Measurements from ENCODE around the gene UGT1A9. TPM values are rescaled to one million over a fixed set of nuclear protein-coding genes. Genes with fewer than 3 reads are reported as not detected.

Gene UGT1A9
- 4.1 to 6.1 TPM (median 4.5 TPM) in 5 replicates for total RNA-seq (2022; extraction: Qiagen RNA extraction; ENCODE audit: low read depth)

DNA sequence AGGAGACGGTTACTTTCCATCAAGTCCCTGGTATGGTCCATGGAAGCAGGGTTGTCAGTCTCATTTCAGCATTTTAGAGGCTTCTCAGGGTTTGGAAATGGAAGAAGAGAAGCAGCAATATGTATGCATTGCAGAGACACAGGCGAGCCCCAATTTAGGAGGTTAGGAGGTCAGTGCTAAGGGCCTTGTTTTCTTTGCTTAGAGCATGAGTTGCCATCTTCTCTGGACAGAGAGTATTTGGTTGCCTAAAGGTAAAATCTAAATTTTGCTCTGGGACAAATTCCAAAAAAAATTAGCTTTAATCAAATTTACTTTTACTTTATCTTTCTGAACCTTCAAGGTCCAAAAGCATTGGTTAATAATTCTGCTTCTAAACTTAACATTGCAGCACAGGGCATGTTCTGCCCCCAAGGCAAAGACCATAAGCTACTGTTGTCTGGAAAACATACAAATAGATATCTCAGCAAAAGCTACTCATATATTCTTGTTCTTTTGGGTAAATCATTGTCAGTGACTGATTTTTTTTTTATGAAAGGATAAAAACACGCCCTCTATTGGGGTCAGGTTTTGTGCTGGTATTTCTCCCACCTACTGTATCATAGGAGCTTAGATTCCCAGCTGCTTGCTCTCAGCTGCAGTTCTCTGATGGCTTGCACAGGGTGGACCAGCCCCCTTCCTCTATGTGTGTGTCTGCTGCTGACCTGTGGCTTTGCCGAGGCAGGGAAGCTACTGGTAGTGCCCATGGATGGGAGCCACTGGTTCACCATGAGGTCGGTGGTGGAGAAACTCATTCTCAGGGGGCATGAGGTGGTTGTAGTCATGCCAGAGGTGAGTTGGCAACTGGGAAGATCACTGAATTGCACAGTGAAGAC, at the start of gene UGT1A9:
Gene UGT1A9 (plus strand): TSS at position 609 of the 872 bp plus-strand sequence. CDS start 37 bp downstream, at position 646.

GRCh38 chr2:233636306-233636705, 35.4 kb upstream of the UGT1A9 start, which contains the start of gene UGT1A10:
UGT1A10 (plus strand) TSS chr2:233636448; CDS start chr2:233636523, 75 bp downstream.

DNA sequence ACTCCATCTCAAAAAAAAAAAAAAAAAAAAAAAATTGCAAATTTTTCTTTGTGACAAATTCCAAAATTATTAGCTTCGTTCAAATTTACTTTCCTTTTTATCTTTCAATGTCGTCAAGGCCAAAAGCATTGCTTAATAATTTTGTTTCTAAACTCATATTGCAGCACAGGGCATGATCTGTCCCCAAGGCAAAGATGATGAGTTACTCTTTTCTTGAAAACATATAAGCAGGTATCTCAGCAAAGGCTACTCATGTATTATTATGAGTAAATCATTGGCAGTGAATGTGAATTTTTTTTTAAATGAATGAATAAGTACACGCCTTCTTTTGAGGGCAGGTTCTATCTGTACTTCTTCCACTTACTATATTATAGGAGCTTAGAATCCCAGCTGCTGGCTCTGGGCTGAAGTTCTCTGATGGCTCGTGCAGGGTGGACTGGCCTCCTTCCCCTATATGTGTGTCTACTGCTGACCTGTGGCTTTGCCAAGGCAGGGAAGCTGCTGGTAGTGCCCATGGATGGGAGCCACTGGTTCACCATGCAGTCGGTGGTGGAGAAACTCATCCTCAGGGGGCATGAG, 9.9 kb downstream of the UGT1A9 start, which contains the start of gene UGT1A7:
Gene UGT1A7 (plus strand): TSS at position 381 of the 579 bp plus-strand sequence. CDS start 37 bp downstream, at position 418.

GRCh38 chr2:233692648-233693047, 20.9 kb downstream of the UGT1A9 start, which contains the start of gene UGT1A6:
UGT1A6 (plus strand) TSS chr2:233692890; CDS start chr2:233693005, 115 bp downstream.

DNA sequence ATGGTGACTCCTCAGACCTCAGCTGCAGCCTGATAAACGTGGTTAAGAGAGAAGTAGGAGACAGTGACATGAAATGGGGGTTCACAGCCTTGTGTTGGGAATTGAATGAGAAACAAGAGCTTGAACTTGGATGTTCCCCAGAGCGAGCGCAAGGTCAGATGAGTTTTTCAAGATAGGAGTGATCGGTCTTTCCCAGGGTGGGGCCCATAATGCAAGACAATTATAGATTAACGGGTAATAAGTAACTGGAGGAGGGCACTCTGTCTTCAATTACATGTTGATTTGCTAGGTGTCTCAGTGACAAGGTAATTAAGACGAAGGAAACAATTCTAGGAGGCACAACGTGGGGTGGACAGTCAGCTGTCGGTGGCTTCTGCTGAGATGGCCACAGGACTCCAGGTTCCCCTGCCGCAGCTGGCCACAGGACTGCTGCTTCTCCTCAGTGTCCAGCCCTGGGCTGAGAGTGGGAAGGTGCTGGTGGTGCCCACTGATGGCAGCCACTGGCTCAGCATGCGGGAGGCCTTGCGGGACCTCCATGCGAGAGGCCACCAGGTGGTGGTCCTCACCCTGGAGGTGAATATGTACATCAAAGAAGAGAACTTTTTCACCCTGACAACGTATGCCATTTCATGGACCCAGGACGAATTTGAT, 41.0 kb downstream of the UGT1A9 start, which contains the start of gene UGT1A5:
Gene UGT1A5 (plus strand): TSS at position 297 of the 651 bp plus-strand sequence. CDS start 85 bp downstream, at position 382.

GRCh38 chr2:233718552-233718951, 46.9 kb downstream of the UGT1A9 start, which contains the start of gene UGT1A4:
UGT1A4 (plus strand) TSS chr2:233718736; CDS start chr2:233718821, 85 bp downstream.

DNA sequence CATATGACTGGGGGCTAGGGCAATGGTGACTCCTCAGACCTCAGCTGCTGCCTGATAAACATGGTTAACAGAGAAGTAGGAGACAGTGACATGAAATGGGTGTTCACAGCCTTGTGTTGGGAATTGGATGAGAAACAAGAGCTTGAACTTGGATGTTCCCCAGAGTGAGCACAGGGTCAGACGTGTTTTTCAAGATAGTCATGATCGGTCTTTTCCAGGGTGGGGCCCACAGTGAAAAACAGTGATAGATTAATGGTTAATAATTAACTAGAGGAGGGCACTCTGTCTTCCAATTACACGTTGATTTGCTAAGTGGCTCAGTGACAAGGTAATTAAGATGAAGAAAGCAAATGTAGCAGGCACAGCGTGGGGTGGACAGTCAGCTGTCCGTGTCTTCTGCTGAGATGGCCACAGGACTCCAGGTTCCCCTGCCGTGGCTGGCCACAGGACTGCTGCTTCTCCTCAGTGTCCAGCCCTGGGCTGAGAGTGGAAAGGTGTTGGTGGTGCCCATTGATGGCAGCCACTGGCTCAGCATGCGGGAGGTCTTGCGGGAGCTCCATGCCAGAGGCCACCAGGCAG, 57.1 kb downstream of the UGT1A9 start, which contains the start of gene UGT1A3:
Gene UGT1A3 (plus strand): TSS at position 320 of the 579 bp plus-strand sequence. CDS start 85 bp downstream, at position 405.

GRCh38 chr2:233760043-233760442, 88.3 kb downstream of the UGT1A9 start, which contains the start of gene UGT1A1:
UGT1A1 (plus strand) TSS chr2:233760270; CDS start chr2:233760288, 18 bp downstream.

DNA sequence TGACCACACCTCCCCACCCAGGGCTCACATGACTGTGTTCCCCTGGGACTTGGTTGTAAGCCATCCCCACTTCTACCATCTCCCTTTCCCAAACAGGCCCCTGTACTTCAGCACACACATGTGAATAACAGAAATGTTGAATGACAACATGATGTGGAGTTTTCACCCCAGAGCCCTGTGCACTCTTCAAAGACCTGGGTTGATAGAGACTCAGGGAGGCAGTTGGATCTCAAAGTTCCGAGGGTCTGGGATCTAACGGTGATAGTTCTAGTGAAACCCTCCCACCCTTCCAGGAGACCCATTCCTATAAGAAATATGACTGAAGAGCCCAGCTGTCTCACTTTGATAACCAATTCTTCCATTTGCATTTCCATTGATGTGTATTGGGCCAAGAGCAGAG, 106.3 kb downstream of the UGT1A9 start, which contains the start of gene MROH2A:
Gene MROH2A (plus strand): TSS at position 301 of the 400 bp plus-strand sequence. CDS start 1,029 bp downstream, outside the sequence.

Other genes starting within 250 kb of the UGT1A9 start
- 20.6 to 25.3 TPM (median 23.8 TPM) in 5 replicates for gene USP40, start 105.1 kb upstream of the UGT1A9 start, total RNA-seq (2022; extraction: Qiagen RNA extraction; ENCODE audit: low read depth)
- 0.07 to 0.28 TPM in 2 of 5 replicates, not detected in the others for gene UGT1A8, start 54.3 kb upstream of the UGT1A9 start, total RNA-seq (2022; extraction: Qiagen RNA extraction; ENCODE audit: low read depth)
- gene UGT1A10, start 35.5 kb upstream of the UGT1A9 start, total RNA-seq (2022; extraction: Qiagen RNA extraction; ENCODE audit: low read depth), result 0.07 to 0.49 TPM (median 0.11 TPM) in 4 of 5 replicates, not detected in the other
- 2.3 to 5.1 TPM (median 3.8 TPM) in 5 replicates for gene UGT1A7, start 10.0 kb downstream of the UGT1A9 start, total RNA-seq (2022; extraction: Qiagen RNA extraction; ENCODE audit: low read depth)
- gene UGT1A6, start 21.0 kb downstream of the UGT1A9 start, total RNA-seq (2022; extraction: Qiagen RNA extraction; ENCODE audit: low read depth), result 0.31 to 1.8 TPM (median 1.5 TPM) in 5 replicates
- gene UGT1A5, start 41.0 kb downstream of the UGT1A9 start, total RNA-seq (2022; extraction: Qiagen RNA extraction; ENCODE audit: low read depth), result 0.09 to 0.13 TPM in 2 of 5 replicates, not detected in the others
- gene UGT1A4, start 46.8 kb downstream of the UGT1A9 start, total RNA-seq (2022; extraction: Qiagen RNA extraction; ENCODE audit: low read depth), result not detected in 5 replicates
- gene UGT1A3, start 57.1 kb downstream of the UGT1A9 start, total RNA-seq (2022; extraction: Qiagen RNA extraction; ENCODE audit: low read depth), result 0.07 TPM in 1 of 5 replicates, not detected in the others
- 0.71 to 1.1 TPM (median 0.87 TPM) in 5 replicates for gene UGT1A1, start 88.4 kb downstream of the UGT1A9 start, total RNA-seq (2022; extraction: Qiagen RNA extraction; ENCODE audit: low read depth)
- gene MROH2A, start 106.4 kb downstream of the UGT1A9 start, total RNA-seq (2022; extraction: Qiagen RNA extraction; ENCODE audit: low read depth), result 0.09 to 0.21 TPM (median 0.12 TPM) in 3 of 5 replicates, not detected in the others
- 58.2 to 64.5 TPM (median 61.4 TPM) in 5 replicates for gene HJURP, start 182.6 kb downstream of the UGT1A9 start, total RNA-seq (2022; extraction: Qiagen RNA extraction; ENCODE audit: low read depth)
- gene TRPM8, start 245.5 kb downstream of the UGT1A9 start, total RNA-seq (2022; extraction: Qiagen RNA extraction; ENCODE audit: low read depth), result 0.03 to 0.49 TPM (median 0.28 TPM) in 5 replicates

All from A549 treated with GW870086 at 1 μM for 4 hours (cell line).